Fibroblast of lung (primary cell): ENCODE measurements around the gene C15orf61. TPM values are rescaled to one million over a fixed set of nuclear protein-coding genes. Genes with fewer than 3 reads are reported as not detected.

ENCODE experiments used
- DNase-seq, 2 donors: peaks; one replicate each; pipeline versions ENCODE4 v3.0.0 to v3.0.0-alpha.2; 2010; ENCODE audit warnings: low read depth in 2 of 2
- H2AFZ ChIP-seq: 2 replicates; pipeline ENCODE4 v1.5.1; 2012; ENCODE audit warnings: low read length, control low read depth, inconsistent platforms
- H3K27ac ChIP-seq: 2 replicates; pipeline ENCODE4 v1.5.1; 2011; ENCODE audit warnings: low read length, control low read depth; ENCODE audit not compliant: insufficient read depth
- H3K27me3 ChIP-seq: 2 replicates; pipeline ENCODE4 v1.5.1; 2011; ENCODE audit warnings: mild to moderate bottlenecking, low read length; ENCODE audit not compliant: control insufficient read depth, insufficient read depth
- H3K36me3 ChIP-seq: 2 replicates; pipeline ENCODE4 v1.5.1; 2011; ENCODE audit warnings: low read length; ENCODE audit not compliant: control insufficient read depth, insufficient read depth
- H3K4me1 ChIP-seq: 2 replicates; pipeline ENCODE4 v1.5.1; 2011; ENCODE audit warnings: low read length; ENCODE audit not compliant: control insufficient read depth, insufficient read depth; ENCODE audit errors: extremely low read depth
- H3K4me2 ChIP-seq: 2 replicates; pipeline ENCODE4 v1.5.1; 2011; ENCODE audit warnings: low read length, control low read depth; ENCODE audit not compliant: insufficient read depth; ENCODE audit errors: extremely low read depth
- H3K4me3 ChIP-seq, 4 experiments: fragments of 200-600 bp in 1 of 4; sonication (generic) in 1 of 4; replicated peaks in 1 of 4; 2 replicates each; pipeline ENCODE4 v1.5.1; 2011 to 2016; ENCODE audit warnings: low read length in 4 of 4, low read depth in 3 of 4, mild to moderate bottlenecking in 3 of 4, control low read depth in 2 of 4, inconsistent platforms in 1 of 4, mixed read lengths in 1 of 4; ENCODE audit not compliant: insufficient read depth in 1 of 4; ENCODE audit errors: control extremely low read depth in 1 of 4
- H3K79me2 ChIP-seq: 2 replicates; pipeline ENCODE4 v1.5.1; 2012; ENCODE audit warnings: mild to moderate bottlenecking, low read length, inconsistent platforms; ENCODE audit not compliant: control insufficient read depth, insufficient read depth
- H3K9ac ChIP-seq: 2 replicates; pipeline ENCODE4 v1.5.1; 2011; ENCODE audit warnings: mild to moderate bottlenecking, low read length, control low read depth; ENCODE audit not compliant: insufficient read depth
- H3K9me3 ChIP-seq: 2 replicates; pipeline ENCODE4 v1.5.1; 2012; ENCODE audit warnings: low read depth, low read length; ENCODE audit not compliant: control insufficient read depth, insufficient read depth
- H4K20me1 ChIP-seq: 2 replicates; pipeline ENCODE4 v1.5.1; 2011; ENCODE audit warnings: low read length; ENCODE audit not compliant: control insufficient read depth, insufficient read depth; ENCODE audit errors: extremely low read depth
- EZH2 ChIP-seq: IDR thresholded peaks from 2 replicates; pipeline ENCODE4 v1.5.1; 2012; ENCODE audit warnings: low read length, control low read depth, mild to moderate bottlenecking; ENCODE audit errors: missing control alignments
- polyA plus RNA-seq, 2 donors: library from polyadenylated mRNA; depleted of rRNA in 1 of 2; stranded (reverse) in 1 of 2; unstranded in 1 of 2; fragments of >200 nt; gene quantifications; 2 replicates each; pipeline ENCODE4 v1.2.1, GENCODE V29; 2011 to 2012; ENCODE audit warnings: missing spikeins in 1 of 2
- total RNA-seq: library from RNA; depleted of rRNA; stranded (reverse); fragments of >200 nt; gene quantifications from 2 replicates; pipeline ENCODE4 v1.2.1, GENCODE V29; 2014
- TF ChIP-seq, protein P1 (sequence below), 2 donors: IDR thresholded peaks in 1 of 2; conservative IDR thresholded peaks in 1 of 2; 1 replicate in 1 of 2; 2 replicates in 1 of 2; pipeline ENCODE4 v1.5.1; 2011 to 2012; ENCODE audit warnings: low read length in 2 of 2, control low read depth in 1 of 2, inconsistent platforms in 1 of 2, low read depth in 1 of 2, mild to moderate bottlenecking in 1 of 2

Gene C15orf61
- total and polyA plus RNA-seq, 2 donors (not counting 1 experiment from before 2014, with no cell fraction given): 2.5 to 4.6 TPM

- Histone ChIP-seq H3K27me3 (no peaks in the 10 kb centered on the region), H3K36me3 (peaks cover 2% of the 10 kb centered on the region), H3K9me3 (no peaks in the 10 kb centered on the region), H3K27ac (no peak overlapping the region), H3K9ac (no peak overlapping the region), H3K4me2 (peak overlapping the region; percentile 44), H4K20me1 (no peaks in the 10 kb centered on the region), H2AFZ (no peak overlapping the region), H3K79me2 (no peaks in the 10 kb centered on the region), H3K4me1 (peaks cover 5% of the 10 kb centered on the region), H3K4me3 (no peak overlapping the region)
- TF ChIP-seq EZH2: no peak
- TF ChIP-seq, protein P1, sequence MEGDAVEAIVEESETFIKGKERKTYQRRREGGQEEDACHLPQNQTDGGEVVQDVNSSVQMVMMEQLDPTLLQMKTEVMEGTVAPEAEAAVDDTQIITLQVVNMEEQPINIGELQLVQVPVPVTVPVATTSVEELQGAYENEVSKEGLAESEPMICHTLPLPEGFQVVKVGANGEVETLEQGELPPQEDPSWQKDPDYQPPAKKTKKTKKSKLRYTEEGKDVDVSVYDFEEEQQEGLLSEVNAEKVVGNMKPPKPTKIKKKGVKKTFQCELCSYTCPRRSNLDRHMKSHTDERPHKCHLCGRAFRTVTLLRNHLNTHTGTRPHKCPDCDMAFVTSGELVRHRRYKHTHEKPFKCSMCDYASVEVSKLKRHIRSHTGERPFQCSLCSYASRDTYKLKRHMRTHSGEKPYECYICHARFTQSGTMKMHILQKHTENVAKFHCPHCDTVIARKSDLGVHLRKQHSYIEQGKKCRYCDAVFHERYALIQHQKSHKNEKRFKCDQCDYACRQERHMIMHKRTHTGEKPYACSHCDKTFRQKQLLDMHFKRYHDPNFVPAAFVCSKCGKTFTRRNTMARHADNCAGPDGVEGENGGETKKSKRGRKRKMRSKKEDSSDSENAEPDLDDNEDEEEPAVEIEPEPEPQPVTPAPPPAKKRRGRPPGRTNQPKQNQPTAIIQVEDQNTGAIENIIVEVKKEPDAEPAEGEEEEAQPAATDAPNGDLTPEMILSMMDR (conservative IDR thresholded peaks at IDR 0.05 in 1 of 2, IDR thresholded peaks at IDR 0.05 in 1 of 2; ENCODE audit: low read depth in 1 of 2, low read length in 2 of 2): no peak
- DNase-seq: no peak
Measured at GRCh38 chr15:67547836-67548235, 26.9 kb downstream of the C15orf61 start.

DNA sequence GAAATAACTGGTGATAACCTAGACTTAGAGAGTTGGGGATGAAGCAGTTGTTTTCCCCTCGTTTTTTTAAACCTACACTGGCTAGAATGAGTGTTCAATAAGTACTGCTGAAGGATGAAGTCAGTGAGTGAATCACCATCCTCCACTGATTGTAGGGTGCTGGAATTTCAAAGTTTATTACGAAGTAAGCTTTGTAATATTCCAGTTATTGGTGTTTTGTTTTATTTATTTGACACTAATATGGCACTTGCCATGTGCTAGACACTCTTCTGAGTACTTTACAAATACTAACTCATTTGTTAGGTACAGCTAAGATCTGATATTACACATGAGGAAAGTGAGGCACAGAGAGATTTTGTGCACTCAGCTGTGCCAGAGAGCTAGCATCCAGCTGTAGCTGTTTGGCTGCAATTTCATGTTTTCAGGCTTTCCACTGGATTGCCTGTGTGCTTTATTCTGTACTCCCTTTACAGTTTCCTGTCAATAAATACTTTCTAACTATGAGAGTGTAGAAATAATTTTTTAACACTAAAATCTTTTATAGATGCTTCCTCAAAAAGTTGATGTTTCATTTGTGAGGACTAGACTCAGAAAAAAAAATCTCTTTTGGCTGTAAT lies 27.4 kb downstream of the C15orf61 start:
- no peak overlapping the region for H2AFZ ChIP-seq
- no peak overlapping the region for H3K4me3 ChIP-seq
- peaks cover 3% of the 10 kb centered on the region for H3K4me1 ChIP-seq
- no peaks in the 10 kb centered on the region for H4K20me1 ChIP-seq
- H3K27ac ChIP-seq: no peak overlapping the region
- no peaks in the 10 kb centered on the region for H3K79me2 ChIP-seq
- TF ChIP-seq, protein P1 (conservative IDR thresholded peaks at IDR 0.05 in 1 of 2, IDR thresholded peaks at IDR 0.05 in 1 of 2; ENCODE audit: low read depth in 1 of 2, low read length in 2 of 2): no peak
- no peak for TF ChIP-seq EZH2
- H3K9ac ChIP-seq: no peak overlapping the region
- H3K4me2 ChIP-seq: peak overlapping the region; percentile 44
- no peaks in the 10 kb centered on the region for H3K27me3 ChIP-seq
- H3K36me3 ChIP-seq: peaks cover 2% of the 10 kb centered on the region
- DNase-seq: peak; percentile 52 to 61
- H3K9me3 ChIP-seq: no peaks in the 10 kb centered on the region

- Histone ChIP-seq H2AFZ (no peak overlapping the region), H3K27me3 (no peaks in the 10 kb centered on the region), H3K79me2 (no peaks in the 10 kb centered on the region), H3K27ac (no peak overlapping the region), H3K9me3 (no peaks in the 10 kb centered on the region), H4K20me1 (no peaks in the 10 kb centered on the region), H3K4me1 (no peaks in the 10 kb centered on the region), H3K36me3 (peaks cover 2% of the 10 kb centered on the region), H3K4me3 (no peak overlapping the region), H3K4me2 (no peak overlapping the region), H3K9ac (no peak overlapping the region)
- TF ChIP-seq, protein P1 (conservative IDR thresholded peaks at IDR 0.05 in 1 of 2, IDR thresholded peaks at IDR 0.05 in 1 of 2; ENCODE audit: low read depth in 1 of 2, low read length in 2 of 2): no peak
- TF ChIP-seq EZH2: no peak
- peak in 1 of 2 donors; percentile 15 for DNase-seq
Measured at GRCh38 chr15:67548862-67549651, 28.1 kb downstream of the C15orf61 start.
